ENCODE results near the gene KCNN3. TPM values are rescaled to one million over a fixed set of nuclear protein-coding genes. Genes with fewer than 3 reads are reported as not detected.

The KCNN3 gene
- total and polyA plus RNA-seq, 4 donors, result 0.47 to 4.9 (median 1.9) TPM

DNA sequence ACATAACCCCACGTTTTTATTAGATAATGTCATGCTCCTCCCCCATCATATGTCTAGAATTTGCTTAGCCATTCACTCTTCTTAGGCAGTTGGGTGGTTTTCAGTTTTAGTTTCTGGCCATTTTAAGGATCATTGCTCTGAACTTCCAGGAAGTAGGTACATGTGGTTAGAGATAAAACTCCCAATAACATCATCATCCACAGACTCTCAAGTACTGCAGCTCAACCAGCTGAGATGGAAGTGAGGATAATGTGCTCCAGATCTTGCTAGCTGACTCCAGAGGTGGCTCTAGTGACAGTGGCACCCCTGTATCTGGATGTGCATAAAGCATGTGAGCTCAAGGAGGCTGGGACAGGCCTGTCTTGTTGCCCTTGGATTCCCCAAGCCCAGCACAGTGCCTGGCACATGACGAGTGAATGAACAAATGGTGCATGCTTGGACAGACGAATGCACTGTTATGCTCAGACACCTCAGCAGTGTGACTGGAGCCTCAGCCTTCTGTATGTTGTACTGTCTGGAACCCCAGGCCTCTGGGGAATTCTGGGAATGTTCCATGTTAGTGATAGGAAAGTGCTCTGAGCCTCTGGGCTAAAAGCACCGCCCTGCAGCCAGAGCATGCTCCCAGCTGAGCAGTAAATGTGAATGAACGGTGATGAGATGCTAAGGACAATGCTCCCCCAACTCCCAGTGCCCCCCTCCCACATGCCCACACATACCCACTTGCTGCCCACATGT is 16.4 kb upstream of the KCNN3 start:
- TF ChIP-seq, protein P1, sequence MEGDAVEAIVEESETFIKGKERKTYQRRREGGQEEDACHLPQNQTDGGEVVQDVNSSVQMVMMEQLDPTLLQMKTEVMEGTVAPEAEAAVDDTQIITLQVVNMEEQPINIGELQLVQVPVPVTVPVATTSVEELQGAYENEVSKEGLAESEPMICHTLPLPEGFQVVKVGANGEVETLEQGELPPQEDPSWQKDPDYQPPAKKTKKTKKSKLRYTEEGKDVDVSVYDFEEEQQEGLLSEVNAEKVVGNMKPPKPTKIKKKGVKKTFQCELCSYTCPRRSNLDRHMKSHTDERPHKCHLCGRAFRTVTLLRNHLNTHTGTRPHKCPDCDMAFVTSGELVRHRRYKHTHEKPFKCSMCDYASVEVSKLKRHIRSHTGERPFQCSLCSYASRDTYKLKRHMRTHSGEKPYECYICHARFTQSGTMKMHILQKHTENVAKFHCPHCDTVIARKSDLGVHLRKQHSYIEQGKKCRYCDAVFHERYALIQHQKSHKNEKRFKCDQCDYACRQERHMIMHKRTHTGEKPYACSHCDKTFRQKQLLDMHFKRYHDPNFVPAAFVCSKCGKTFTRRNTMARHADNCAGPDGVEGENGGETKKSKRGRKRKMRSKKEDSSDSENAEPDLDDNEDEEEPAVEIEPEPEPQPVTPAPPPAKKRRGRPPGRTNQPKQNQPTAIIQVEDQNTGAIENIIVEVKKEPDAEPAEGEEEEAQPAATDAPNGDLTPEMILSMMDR (IDR thresholded peaks at IDR 0.05; ENCODE audit: control extremely low read depth, extremely low read depth), result no peak
- 65 to 70% methylated on average over 5 of the region's 5 CpGs for WGBS, 2 donors
- no peak overlapping the region for H3K4me3 ChIP-seq
- H3K27me3 ChIP-seq (ENCODE audit: control insufficient read depth in 3 of 3, insufficient read depth in 3 of 3, low read length in 2 of 3), result no peaks in the 10 kb centered on the region
- ATAC-seq (ENCODE audit: insufficient read depth, low FRiP score) (no peak), DNase-seq (no peak)
- H3K9ac ChIP-seq (ENCODE audit: insufficient read depth in 1 of 2, low read length in 2 of 2), result no peak overlapping the region
- H3K27ac ChIP-seq (ENCODE audit: low read depth in 1 of 2, low read length in 1 of 2), result no peak overlapping the region
- H3K4me1 ChIP-seq (ENCODE audit: control insufficient read depth in 5 of 5, insufficient read depth in 5 of 5, low read length in 5 of 5), result peaks cover 0 to 27% (median 8%) of the 10 kb centered on the region in 5 donors
- H3K9me3 ChIP-seq (ENCODE audit: control insufficient read depth in 4 of 4, insufficient read depth in 3 of 4, low read length in 3 of 4), result no peaks in the 10 kb centered on the region
- H3K36me3 ChIP-seq (ENCODE audit: control insufficient read depth in 4 of 4, insufficient read depth in 4 of 4, low read length in 4 of 4), result no peaks in the 10 kb centered on the region

DNA sequence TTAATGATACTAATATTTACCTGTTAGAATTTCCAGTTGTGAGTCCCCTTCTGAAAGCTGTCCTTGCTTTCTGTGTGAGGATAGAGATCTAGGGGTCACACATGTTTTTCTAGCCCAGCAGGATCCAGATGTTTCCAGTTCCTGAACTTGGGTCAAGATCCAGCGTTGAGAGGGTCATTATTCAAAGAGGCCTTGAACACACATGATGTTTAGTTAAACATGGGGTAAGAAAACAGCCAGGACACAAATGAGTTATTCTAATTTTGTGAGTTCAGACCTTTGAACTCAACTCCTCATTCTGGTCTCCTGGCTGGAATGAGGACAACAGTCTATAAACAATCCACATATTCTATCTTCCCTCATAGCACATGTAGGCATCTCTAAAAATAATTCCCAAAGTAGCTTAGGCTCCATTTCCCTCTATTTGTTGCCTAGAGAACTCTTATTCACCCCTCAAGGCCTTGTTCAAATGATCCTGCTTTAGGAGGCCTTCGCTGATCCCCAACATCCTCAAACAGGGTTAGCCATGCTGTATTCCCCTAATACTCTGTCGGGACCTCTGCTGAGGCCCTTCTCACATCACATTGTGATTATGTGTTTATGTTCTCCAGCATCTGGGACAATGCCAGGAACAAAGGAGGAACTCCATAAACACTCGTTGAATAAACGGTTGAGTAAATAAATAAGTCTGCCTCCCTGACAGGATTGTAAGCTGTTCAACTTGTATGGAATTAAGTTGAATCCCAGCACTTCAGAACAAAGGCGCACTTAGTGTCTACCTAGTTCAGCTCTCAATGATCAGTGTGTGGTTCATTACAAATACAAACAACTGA is 15.0 kb upstream of the KCNN3 start:
- no peaks in the 10 kb centered on the region for H3K27me3 ChIP-seq (ENCODE audit: control insufficient read depth in 3 of 3, insufficient read depth in 3 of 3, low read length in 2 of 3)
- no peaks in the 10 kb centered on the region for H3K36me3 ChIP-seq (ENCODE audit: control insufficient read depth in 4 of 4, insufficient read depth in 4 of 4, low read length in 4 of 4)
- H3K9me3 ChIP-seq (ENCODE audit: control insufficient read depth in 4 of 4, insufficient read depth in 3 of 4, low read length in 3 of 4), result no peaks in the 10 kb centered on the region
- peaks cover 0 to 27% (median 8%) of the 10 kb centered on the region in 5 donors for H3K4me1 ChIP-seq (ENCODE audit: control insufficient read depth in 5 of 5, insufficient read depth in 5 of 5, low read length in 5 of 5)
- DNase-seq, result peak; percentile 68 to 94 (median 93)
- ATAC-seq (ENCODE audit: insufficient read depth, low FRiP score), result no peak
- TF ChIP-seq, protein P1 (IDR thresholded peaks at IDR 0.05; ENCODE audit: control extremely low read depth, extremely low read depth), result no peak
- no peak overlapping the region for H3K9ac ChIP-seq (ENCODE audit: insufficient read depth in 1 of 2, low read length in 2 of 2)
- H3K4me3 ChIP-seq, result no peak overlapping the region
- 40 to 42% methylated on average over 6 of the region's 6 CpGs for WGBS, 2 donors
- H3K27ac ChIP-seq (ENCODE audit: low read depth in 1 of 2, low read length in 1 of 2), result peak overlapping the region in 1 of 2 donors; percentile 8

DNA sequence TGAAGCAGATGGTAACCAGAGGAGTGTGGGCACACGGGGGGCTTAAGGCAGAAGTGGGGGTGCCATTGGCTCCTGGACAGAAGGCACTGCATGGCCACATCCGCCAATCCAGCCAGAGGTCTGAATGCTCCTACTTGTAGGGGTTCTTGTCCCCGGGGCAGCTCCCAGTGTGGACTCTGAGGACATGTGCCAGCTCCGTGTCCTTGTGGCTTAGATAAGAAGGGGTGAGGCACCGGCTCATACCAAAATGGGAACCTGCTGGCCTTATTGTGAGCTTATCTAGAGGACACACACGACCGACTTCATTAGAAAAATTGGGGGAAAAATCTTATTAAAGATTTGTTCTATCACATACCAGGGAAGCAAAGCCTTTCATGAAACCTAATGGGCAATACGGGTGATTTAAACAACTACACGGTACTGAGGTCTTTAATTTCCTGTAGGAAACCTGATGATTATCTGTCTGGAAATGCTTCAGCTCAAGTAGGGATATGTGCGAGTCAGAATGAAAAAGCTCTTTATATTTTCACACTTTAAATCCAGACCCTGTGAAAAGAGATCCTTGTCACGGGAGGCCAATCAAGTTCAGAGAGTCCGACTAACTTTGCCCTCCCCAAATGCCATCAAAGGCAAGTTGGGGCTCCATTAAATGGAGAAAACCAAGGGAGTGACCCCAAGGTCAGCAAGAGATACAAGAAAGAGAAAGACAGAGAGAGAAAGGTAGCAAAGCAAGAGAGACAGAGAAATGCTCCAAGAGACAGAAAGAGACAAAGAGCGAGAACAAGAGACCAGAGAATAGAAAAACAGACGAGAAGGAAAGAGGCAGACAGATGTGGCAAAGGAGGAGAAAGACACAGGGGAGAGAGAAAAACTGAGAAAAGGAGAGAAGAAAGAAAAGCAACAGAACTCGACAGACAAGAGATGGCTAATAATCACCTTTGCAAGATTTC is 14.1 kb upstream of the KCNN3 start:
- TF ChIP-seq, protein P1 (IDR thresholded peaks at IDR 0.05; ENCODE audit: control extremely low read depth, extremely low read depth), result no peak
- ATAC-seq (ENCODE audit: insufficient read depth, low FRiP score), result no peak
- no peak overlapping the region for H3K4me3 ChIP-seq
- no peak for DNase-seq
- H3K36me3 ChIP-seq (ENCODE audit: control insufficient read depth in 4 of 4, insufficient read depth in 4 of 4, low read length in 4 of 4), result no peaks in the 10 kb centered on the region
- H3K9ac ChIP-seq (ENCODE audit: insufficient read depth in 1 of 2, low read length in 2 of 2), result no peak overlapping the region
- peaks cover 0 to 27% (median 8%) of the 10 kb centered on the region in 5 donors for H3K4me1 ChIP-seq (ENCODE audit: control insufficient read depth in 5 of 5, insufficient read depth in 5 of 5, low read length in 5 of 5)
- H3K9me3 ChIP-seq (ENCODE audit: control insufficient read depth in 4 of 4, insufficient read depth in 3 of 4, low read length in 3 of 4), result no peaks in the 10 kb centered on the region
- WGBS, 2 donors, result 45 to 47% methylated on average over 15 of the region's 15 CpGs
- no peaks in the 10 kb centered on the region for H3K27me3 ChIP-seq (ENCODE audit: control insufficient read depth in 3 of 3, insufficient read depth in 3 of 3, low read length in 2 of 3)
- no peak overlapping the region for H3K27ac ChIP-seq (ENCODE audit: low read depth in 1 of 2, low read length in 1 of 2)

Measured in lung (tissue), 12 donors.